NCI-H345 treated with DMSO at 0.1 percent for 48 hours (cell line): ENCODE data around the gene SLC27A5.
A peak's percentile ranks its signal among the peaks of the same experiment; 100 is the strongest.
"Not testable (repeated sequence)": the region's sequence is repeated elsewhere in the genome, so short reads cannot be mapped to it uniquely, and the experiment has no call there.

Experiments
- DNase-seq: peaks from one replicate; lab custom pipeline; 2025; ENCODE audit not compliant: unreplicated experiment; lab: John Stamatoyannopoulos, UW

SLC27A5 gene

GRCh38 chr19:58529405-58529804, 17.6 kb upstream of the SLC27A5 start:
- no peak for DNase-seq

- no peak for DNase-seq
Measured at GRCh38 chr19:58522709-58523108, 10.9 kb upstream of the SLC27A5 start.

DNA sequence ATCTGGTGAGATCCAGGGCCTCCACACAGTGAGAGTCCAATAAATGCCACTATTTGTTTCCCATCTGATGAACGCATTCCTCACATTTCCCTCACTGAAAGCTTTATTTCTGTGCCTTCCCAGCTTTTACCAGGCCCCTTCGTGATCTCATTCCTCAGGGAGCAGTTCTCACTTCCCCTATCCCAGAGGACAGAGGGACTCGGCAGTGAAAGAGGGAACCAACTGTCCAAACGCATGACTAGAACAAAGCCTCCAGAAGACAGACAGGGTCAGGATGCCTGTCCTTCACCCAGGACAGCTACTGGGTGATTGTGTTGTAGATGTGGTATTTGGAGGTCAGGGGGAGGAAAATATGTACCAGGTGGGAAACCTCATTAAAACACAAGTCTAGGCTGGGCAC, 9.9 kb upstream of the SLC27A5 start:
- no peak for DNase-seq

DNA sequence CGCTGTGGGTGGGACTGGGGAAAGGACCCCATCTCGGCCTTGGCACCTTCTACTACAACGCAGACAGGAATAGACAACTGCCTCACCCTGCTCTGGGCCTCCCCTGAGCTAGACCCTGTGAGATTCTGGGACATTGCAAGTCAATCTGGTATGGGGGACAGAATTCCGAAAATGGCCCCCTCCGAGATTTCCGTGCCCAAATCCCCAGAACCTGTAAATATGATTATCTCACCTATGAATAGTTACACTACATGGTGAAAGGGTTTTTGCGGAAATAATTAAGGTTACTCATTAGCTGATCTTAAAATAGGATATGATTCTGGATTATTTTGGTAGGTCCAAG, 8.4 kb upstream of the SLC27A5 start:
- no peak for DNase-seq

- peak; percentile 84 for DNase-seq
Measured at GRCh38 chr19:58519355-58520256, 7.8 kb upstream of the SLC27A5 start, which contains the start of gene ZBTB45. Gene ZBTB45 (minus strand): TSS chr19:58519810. CDS start chr19:58517673, 2,137 bp downstream.

DNA sequence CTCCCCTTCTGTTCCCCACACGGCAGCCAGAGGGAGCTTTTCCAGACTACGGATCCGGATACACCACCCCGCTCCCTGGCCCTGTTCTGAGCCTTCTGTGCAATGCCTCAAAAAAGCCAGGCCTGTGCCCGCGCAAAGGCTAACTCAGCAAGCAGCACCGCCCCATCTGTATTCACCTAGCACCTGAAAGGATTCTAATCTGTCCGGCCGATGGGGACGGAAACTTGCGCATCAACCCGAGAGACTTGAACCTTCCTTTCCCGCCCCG, 7.2 kb upstream of the SLC27A5 start:
- DNase-seq = peak; percentile 3

GRCh38 chr19:58518256-58519086, 6.7 kb upstream of the SLC27A5 start:
- no peak for DNase-seq

DNA sequence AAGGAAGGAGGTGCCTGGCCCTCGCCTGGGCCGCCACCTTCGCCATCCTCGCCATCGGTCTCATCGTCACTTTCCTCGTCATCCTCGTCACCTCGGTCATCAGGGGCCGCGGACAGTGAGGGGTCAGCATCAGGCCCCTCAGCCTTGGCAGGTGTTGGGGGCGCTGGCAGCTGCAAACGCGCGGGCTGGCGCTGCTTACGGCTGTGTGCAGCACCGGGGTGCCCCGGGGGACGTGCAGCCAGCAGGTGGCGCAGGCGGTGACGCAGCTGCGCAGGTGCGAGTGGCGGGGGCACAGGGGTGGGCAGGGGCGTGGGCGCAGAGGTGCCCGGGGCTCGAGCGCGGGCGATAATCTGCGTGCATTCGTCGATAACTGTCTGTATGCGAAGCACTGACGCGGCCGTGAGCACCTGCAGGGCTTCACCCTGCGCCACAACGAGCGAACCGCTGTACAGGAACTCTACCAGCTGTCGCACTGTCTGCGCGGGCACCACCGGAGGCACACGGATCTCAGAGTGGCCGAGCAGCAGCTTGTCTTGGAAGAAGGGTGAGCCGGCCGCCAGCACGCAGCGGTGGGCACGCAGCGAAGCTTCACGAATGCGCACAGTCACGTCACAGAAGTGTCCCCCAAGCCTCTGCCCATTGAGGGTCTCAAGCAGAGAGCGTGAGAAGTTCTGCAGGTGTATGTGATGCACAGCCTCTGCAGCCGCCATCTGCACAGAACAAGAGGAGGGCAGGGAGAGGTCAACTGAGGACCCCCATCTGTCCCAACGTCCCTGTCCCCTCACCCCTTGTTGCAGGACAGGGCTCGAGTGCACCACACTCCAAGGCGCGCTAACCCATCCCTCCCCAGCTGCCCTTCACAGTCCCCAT, 5.4 kb upstream of the SLC27A5 start:
- no peak for DNase-seq

DNA sequence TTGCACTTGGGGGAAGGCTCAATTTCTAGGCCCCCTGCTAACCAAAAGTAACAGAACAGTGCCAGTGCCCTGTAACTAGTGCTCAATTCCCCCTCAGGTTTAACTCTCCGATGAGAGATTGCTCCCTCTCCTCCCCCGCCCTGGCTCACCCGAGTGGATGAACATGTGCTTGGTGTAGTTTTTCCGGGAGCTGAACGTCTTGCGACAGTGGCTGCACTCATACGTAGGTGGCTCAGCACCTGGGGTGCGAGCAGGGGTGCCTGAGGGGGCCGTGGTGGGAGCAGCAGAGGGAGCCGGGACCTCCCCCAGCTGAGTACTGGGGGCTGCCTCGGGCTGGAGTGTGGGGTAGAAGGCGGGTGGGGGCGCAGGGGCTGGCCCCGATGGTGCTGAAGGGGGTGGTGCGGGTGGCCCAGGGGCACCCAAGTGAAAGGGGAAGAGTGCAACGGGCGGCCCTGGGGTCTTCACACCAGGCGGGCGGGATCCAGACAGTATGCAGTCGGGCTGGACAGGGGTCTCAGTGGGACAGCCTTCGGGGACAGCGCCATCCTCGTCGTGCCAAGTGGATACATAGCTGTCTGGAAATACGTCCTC, 4.5 kb upstream of the SLC27A5 start:
- DNase-seq = no peak

GRCh38 chr19:58515259-58515658, 3.5 kb upstream of the SLC27A5 start:
- DNase-seq = no peak

DNA sequence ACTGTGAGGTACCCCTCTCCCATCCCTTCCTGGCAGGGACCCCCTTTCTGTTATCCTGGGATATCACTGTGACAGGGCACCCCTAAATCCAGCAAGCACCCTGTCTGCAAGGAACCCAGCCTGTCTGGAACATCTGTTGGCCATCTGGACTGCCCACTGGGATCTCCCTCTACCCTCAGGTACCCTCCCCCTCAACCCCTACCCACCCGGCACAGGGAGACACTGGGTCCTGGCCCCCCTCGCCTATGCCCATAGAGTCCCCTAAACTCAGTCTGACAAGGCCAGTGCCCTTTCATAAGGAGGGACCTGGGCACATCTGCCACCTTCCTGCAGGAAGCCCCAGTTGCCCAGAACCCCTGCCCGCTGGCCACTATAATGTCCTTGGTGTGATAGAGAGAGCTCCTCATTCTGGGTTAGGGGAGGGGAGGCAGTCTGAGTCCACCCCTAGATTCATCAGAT, 2.8 kb upstream of the SLC27A5 start:
- DNase-seq = no peak

- peak; percentile 75 for DNase-seq
Measured at GRCh38 chr19:58513694-58514563, 2.1 kb upstream of the SLC27A5 start.

DNA sequence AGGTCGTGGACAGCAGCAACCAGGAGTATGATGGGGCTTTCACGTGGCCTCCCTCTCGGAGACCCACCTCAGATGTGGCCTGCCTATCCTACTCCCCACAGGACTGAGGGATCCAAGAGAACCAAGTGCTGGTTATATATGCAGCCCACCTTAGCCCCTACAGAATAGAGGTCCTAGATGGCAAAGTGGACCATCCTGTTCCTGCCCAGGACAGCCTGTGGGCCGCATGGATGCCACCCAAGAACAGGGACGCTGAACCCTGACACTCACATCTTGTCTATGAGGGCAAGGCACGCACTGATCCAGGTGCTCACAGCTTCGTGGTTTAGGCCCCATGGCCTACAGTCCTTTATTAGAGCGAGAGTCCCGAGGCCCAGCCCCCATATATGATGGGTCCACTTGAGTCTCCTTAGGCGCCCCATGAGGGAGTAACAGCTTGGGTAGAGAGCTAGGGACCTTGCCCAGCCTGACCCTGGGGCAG, 1.5 kb upstream of the SLC27A5 start:
- no peak for DNase-seq

- no peak for DNase-seq
Measured at GRCh38 chr19:58510084-58510862, 1.5 kb downstream of the SLC27A5 start.

- no peak for DNase-seq
Measured at GRCh38 chr19:58509731-58510083, 2.1 kb downstream of the SLC27A5 start.

GRCh38 chr19:58507602-58508223, 4.1 kb downstream of the SLC27A5 start:
- DNase-seq = not testable (repeated sequence)

DNA sequence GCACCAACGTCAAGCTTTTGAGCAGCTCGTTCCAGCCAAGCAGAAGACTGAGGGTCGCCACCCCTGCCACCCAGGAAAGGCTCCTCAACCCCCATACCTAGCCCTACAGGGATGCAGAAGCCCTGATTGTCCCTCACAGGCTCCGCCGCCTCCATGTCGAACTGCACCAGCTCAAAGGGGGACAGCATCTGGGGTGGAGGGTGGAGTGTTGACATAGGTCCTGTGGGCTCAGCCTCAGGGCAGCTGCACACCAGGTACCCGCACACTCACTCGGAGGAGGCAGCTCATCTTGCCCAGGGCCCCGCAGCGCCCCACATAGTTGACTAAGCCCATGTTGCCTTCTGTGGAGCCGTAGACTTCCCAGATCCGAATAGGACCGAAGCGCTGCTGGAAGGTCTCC, 11.6 kb downstream of the SLC27A5 start:
- DNase-seq = no peak

DNA sequence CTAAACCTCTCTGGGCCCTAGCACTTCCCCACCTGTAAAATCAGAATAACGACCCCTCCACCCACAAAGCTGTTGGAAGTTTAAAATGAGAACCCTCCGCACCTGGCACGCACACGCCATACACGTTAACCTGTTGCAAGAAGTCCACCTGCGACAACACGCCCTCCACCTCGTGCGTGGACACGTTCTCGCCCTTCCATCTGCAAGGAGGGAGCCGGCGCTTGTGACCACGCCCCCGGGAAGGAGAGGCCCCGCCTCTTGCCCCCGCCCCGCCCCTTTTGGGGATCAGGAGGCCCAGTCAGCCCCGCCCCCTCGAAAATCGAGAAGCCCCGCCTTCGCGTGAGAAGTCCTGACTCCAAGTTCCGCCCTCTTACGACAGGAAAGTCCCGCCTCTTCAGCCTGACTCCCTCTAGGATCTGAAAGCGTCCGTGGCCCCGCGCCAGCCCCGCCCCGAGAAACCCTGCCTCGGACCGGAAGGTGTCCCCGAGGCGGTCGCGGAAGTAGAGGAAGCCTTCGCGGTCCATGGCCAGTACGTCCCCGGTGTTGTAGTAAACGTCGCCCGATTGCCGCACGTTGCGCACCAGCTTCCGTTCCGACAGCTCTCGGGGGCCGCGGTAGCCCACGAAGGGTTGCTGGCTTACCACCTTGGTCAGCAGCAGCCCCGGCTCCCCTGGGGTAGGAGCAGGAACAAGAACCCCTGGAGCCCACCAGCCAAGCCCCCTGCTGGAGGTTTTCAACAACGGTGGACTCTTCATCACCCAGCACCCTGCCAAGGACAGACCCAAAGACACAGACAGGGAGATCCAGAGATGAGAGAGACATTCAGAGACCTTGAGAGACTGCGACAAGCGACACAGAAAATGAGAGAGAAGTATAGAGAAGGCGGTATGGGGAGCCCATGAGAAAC, 12.5 kb downstream of the SLC27A5 start:
- peak; percentile 85 for DNase-seq
